Measurements from ENCODE around the gene AFAP1. TPM values are rescaled to one million over a fixed set of nuclear protein-coding genes. Genes with fewer than 3 reads are reported as not detected.

AFAP1 gene
- polyA plus RNA-seq, 1 donor (not counting 4 experiments of a cell fraction or from before 2014, with no cell fraction given) = 7.6 TPM

- no peak for FAIRE-seq
Observed at GRCh38 chr4:7820031-7820818, 119.4 kb downstream of the AFAP1 start.

GRCh38 chr4:7819446-7819845 lies 120.2 kb downstream of the AFAP1 start:
- no peaks in the 10 kb centered on the region for H3K9me3 ChIP-seq (ENCODE audit: control insufficient read depth, low read depth, low read length)
- no peak for TF ChIP-seq EZH2 (IDR thresholded peaks at IDR 0.05; ENCODE audit: low read length)
- no peak for TF ChIP-seq CTCF (optimal IDR thresholded peaks at IDR 0.05 in 1 of 3, IDR thresholded peaks at IDR 0.05 in 1 of 3, conservative IDR thresholded peaks at IDR 0.05 in 1 of 3; ENCODE audit: extremely low read depth in 1 of 3, insufficient read depth in 2 of 3, low read length in 3 of 3)
- H3K4me3 ChIP-seq (ENCODE audit: control insufficient read depth in 2 of 3, extremely low read depth in 1 of 3, insufficient read depth in 2 of 3, low read depth in 1 of 3, low read length in 3 of 3) = no peak overlapping the region
- H3K79me2 ChIP-seq (ENCODE audit: control insufficient read depth, insufficient read depth, low read length) = no peaks in the 10 kb centered on the region
- no peaks in the 10 kb centered on the region for H3K27me3 ChIP-seq (ENCODE audit: control insufficient read depth, extremely low read depth, insufficient read depth, low read length)
- no peaks in the 10 kb centered on the region for H3K4me1 ChIP-seq (ENCODE audit: control insufficient read depth, extremely low read depth, insufficient read depth, low read length)
- no peak for FAIRE-seq
- dilution Hi-C loops (cut with MboI; ENCODE audit: extremely low pct_ligation_motif_present, low sequenced_read_pairs) = no loop called here
- no peaks in the 10 kb centered on the region for H3K9me1 ChIP-seq (ENCODE audit: control insufficient read depth, extremely low read depth, insufficient read depth, low read length)
- H3K36me3 ChIP-seq (ENCODE audit: control insufficient read depth in 2 of 2, extremely low read depth in 1 of 2, insufficient read depth in 2 of 2, low read length in 2 of 2) = peaks cover 15 to 18% of the 10 kb centered on the region in 2 experiments
- no peak overlapping the region for H3K27ac ChIP-seq (ENCODE audit: control insufficient read depth, insufficient read depth, low read length)
- DNase-seq (ENCODE audit: low read depth, low spot score) = no peak
- no peak overlapping the region for H3K9ac ChIP-seq (ENCODE audit: control insufficient read depth, extremely low read depth, insufficient read depth, low read length)
- H4K20me1 ChIP-seq (ENCODE audit: control insufficient read depth, extremely low read depth, insufficient read depth, low read length) = no peaks in the 10 kb centered on the region
- H3K4me2 ChIP-seq (ENCODE audit: control insufficient read depth, extremely low read depth, insufficient read depth, low read depth, low read length) = no peak overlapping the region
- H2AFZ ChIP-seq (ENCODE audit: control insufficient read depth, low read length) = no peak overlapping the region

More at GRCh38 chr4:7820031-7820818, 119.4 kb downstream of the AFAP1 start:
- TF ChIP-seq CTCF (optimal IDR thresholded peaks at IDR 0.05 in 1 of 3, IDR thresholded peaks at IDR 0.05 in 1 of 3, conservative IDR thresholded peaks at IDR 0.05 in 1 of 3; ENCODE audit: extremely low read depth in 1 of 3, insufficient read depth in 2 of 3, low read length in 3 of 3) (no peak), EZH2 (IDR thresholded peaks at IDR 0.05; ENCODE audit: low read length) (no peak)
- no peaks in the 10 kb centered on the region for H3K27me3 ChIP-seq (ENCODE audit: control insufficient read depth, extremely low read depth, insufficient read depth, low read length)
- no peaks in the 10 kb centered on the region for H4K20me1 ChIP-seq (ENCODE audit: control insufficient read depth, extremely low read depth, insufficient read depth, low read length)
- H3K36me3 ChIP-seq (ENCODE audit: control insufficient read depth in 2 of 2, extremely low read depth in 1 of 2, insufficient read depth in 2 of 2, low read length in 2 of 2) = peaks cover 11 to 13% of the 10 kb centered on the region in 2 experiments
- no peaks in the 10 kb centered on the region for H3K79me2 ChIP-seq (ENCODE audit: control insufficient read depth, insufficient read depth, low read length)
- H3K9me1 ChIP-seq (ENCODE audit: control insufficient read depth, extremely low read depth, insufficient read depth, low read length) = no peaks in the 10 kb centered on the region
- H3K9me3 ChIP-seq (ENCODE audit: control insufficient read depth, low read depth, low read length) = no peaks in the 10 kb centered on the region
- no peak for DNase-seq (ENCODE audit: low read depth, low spot score)
- no peak overlapping the region for H3K9ac ChIP-seq (ENCODE audit: control insufficient read depth, extremely low read depth, insufficient read depth, low read length)
- no peak overlapping the region for H3K27ac ChIP-seq (ENCODE audit: control insufficient read depth, insufficient read depth, low read length)
- no peak overlapping the region for H2AFZ ChIP-seq (ENCODE audit: control insufficient read depth, low read length)
- H3K4me3 ChIP-seq (ENCODE audit: control insufficient read depth in 2 of 3, extremely low read depth in 1 of 3, insufficient read depth in 2 of 3, low read depth in 1 of 3, low read length in 3 of 3) = no peak overlapping the region
- no peak overlapping the region for H3K4me2 ChIP-seq (ENCODE audit: control insufficient read depth, extremely low read depth, insufficient read depth, low read depth, low read length)
- H3K4me1 ChIP-seq (ENCODE audit: control insufficient read depth, extremely low read depth, insufficient read depth, low read length) = no peaks in the 10 kb centered on the region
- dilution Hi-C loops (cut with MboI; ENCODE audit: extremely low pct_ligation_motif_present, low sequenced_read_pairs) = no loop called here
